NCI-H1048 (cell line): ENCODE measurements around the gene IRAK4.
"Not testable (repeated sequence)": the region's sequence is repeated elsewhere in the genome, so short reads cannot be mapped to it uniquely, and the experiment has no call there.

Experiments
- DNase-seq: peaks from one replicate; lab custom pipeline; 2025; lab: John Stamatoyannopoulos, UW

Gene IRAK4

GRCh38 chr12:43758728-43759563 lies at the start of gene IRAK4, which contains the start of gene PUS7L:
IRAK4 (plus strand) TSS chr12:43758951; CDS start chr12:43768112, 9,161 bp downstream.
PUS7L (minus strand) TSS chr12:43758790; CDS start chr12:43755245, 3,545 bp downstream.
- peak; percentile 94 for DNase-seq

- DNase-seq, result no peak
Observed at GRCh38 chr12:43711348-43711747, 47.4 kb upstream of the IRAK4 start.

- no peak for DNase-seq
Observed at GRCh38 chr12:43722621-43723020, 36.1 kb upstream of the IRAK4 start.

- DNase-seq, result no peak
Observed at GRCh38 chr12:43723134-43723533, 35.6 kb upstream of the IRAK4 start.

GRCh38 chr12:43728117-43728516 lies 30.6 kb upstream of the IRAK4 start:
- DNase-seq, result no peak

- DNase-seq, result no peak
Observed at GRCh38 chr12:43728698-43729097, 30.1 kb upstream of the IRAK4 start.

GRCh38 chr12:43730283-43730682 lies 28.5 kb upstream of the IRAK4 start:
- DNase-seq, result no peak

- DNase-seq, result no peak
Observed at GRCh38 chr12:43733687-43734086, 25.1 kb upstream of the IRAK4 start.

- no peak for DNase-seq
Observed at GRCh38 chr12:43736927-43737440, 21.8 kb upstream of the IRAK4 start.

GRCh38 chr12:43737646-43738045 lies 21.1 kb upstream of the IRAK4 start:
- DNase-seq, result no peak

GRCh38 chr12:43740511-43741100 lies 18.1 kb upstream of the IRAK4 start:
- DNase-seq, result no peak

GRCh38 chr12:43742106-43742505 lies 16.6 kb upstream of the IRAK4 start:
- DNase-seq, result no peak

GRCh38 chr12:43744826-43745225 lies 13.9 kb upstream of the IRAK4 start:
- DNase-seq, result no peak

- no peak for DNase-seq
Observed at GRCh38 chr12:43749016-43749415, 9.7 kb upstream of the IRAK4 start.

- no peak for DNase-seq
Observed at GRCh38 chr12:43750814-43751213, 7.9 kb upstream of the IRAK4 start.

GRCh38 chr12:43751360-43751759 lies 7.4 kb upstream of the IRAK4 start:
- DNase-seq, result not testable (repeated sequence)

GRCh38 chr12:43754015-43754414 lies 4.7 kb upstream of the IRAK4 start:
- no peak for DNase-seq

GRCh38 chr12:43758247-43758727 lies 464 bp upstream of the IRAK4 start:
- no peak for DNase-seq

- no peak for DNase-seq
Observed at GRCh38 chr12:43760396-43760795, 1.6 kb downstream of the IRAK4 start.

GRCh38 chr12:43761500-43761899 lies 2.7 kb downstream of the IRAK4 start:
- no peak for DNase-seq

- DNase-seq, result no peak
Observed at GRCh38 chr12:43762596-43762995, 3.8 kb downstream of the IRAK4 start.

GRCh38 chr12:43763769-43764168 lies 5.0 kb downstream of the IRAK4 start:
- no peak for DNase-seq

- no peak for DNase-seq
Observed at GRCh38 chr12:43764528-43764927, 5.8 kb downstream of the IRAK4 start.
